AG04449 (cell line): ENCODE results near the gene RASAL3.

ENCODE experiments used
- CTCF ChIA-PET: fragments of 350-600 bp; formaldehyde crosslinking; extraction: SDS; loops from one replicate; lab custom pipeline; 2021; ENCODE audit warnings: antibody characterized with exemption; lab: Yijun Ruan, JAX
- POLR2A ChIA-PET: fragments of 400-600, 350-600 bp; formaldehyde crosslinking; extraction: SDS; loops from one replicate; lab custom pipeline; 2020; ENCODE audit warnings: antibody characterized with exemption, inconsistent platforms; lab: Yijun Ruan, JAX
- DNase-seq: peaks from one replicate; pipeline ENCODE4 v3.0.0-alpha.2; 2010; ENCODE audit warnings: low read depth, low spot score
- H3K4me3 ChIP-seq: 2 replicates; pipeline ENCODE4 v1.5.1; 2011; ENCODE audit warnings: low read depth, mild to moderate bottlenecking, control low read depth, low read length
- TF ChIP-seq, protein P1 (sequence below): IDR thresholded peaks from one replicate; pipeline ENCODE4 v1.5.1; 2011; ENCODE audit warnings: mild to moderate bottlenecking, moderate library complexity, low read length, control low read depth, inconsistent platforms; ENCODE audit not compliant: insufficient read depth; ENCODE audit errors: missing control alignments

The RASAL3 gene

DNA sequence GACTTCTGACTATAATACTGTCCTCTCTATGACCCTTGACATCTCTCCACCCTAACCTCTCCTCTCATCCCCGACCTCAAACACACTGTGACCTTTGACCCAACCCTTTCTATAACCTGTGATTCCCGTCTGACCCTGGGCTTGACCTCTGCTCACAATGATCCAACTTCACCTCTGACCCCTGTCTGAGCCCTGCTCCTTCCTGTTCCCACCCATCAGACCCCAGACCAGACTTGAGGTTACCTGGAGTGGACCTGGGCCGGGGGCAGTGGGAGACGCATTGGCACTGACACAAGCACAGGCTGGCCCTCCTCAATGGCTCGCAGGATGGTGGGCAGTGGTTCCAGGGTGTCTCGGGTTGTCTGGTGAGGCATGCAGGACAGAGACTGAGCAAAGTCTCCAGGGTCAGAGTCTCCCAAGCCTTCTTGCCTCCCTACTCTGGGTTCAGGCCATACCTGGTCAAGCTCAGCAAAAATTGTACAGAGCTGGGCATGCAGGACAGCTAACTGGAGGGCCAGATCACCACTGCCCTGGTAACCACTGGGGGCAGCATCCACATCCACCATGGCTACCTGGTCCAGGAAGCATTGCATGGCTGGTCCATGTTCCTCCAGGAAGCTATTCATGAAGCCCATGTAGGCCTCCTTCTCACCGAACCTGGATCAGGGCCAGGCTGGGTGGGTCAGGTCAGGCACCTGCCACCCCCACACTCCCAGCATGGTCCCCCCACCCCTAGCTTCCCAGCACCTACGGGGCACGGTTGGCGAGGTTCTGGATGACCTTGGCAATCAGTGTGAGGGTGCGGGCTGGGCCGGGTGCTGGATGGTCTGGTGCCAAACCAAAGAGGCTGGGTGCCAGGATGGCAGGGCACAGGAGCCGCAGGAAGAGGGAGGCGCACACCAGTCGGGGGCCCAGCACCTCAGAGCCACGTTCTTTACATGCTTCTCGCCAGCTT lies 10.2 kb downstream of the RASAL3 start:
- ChIA-PET POLR2A (no interaction called here), CTCF (interaction anchor here (0.7 to 1.3 kb wide), 4 partner anchors 9 to 102 kb away, joined by 3 read pairs; no protein-coding TSS in a partner anchor)
- DNase-seq, result no peak
- H3K4me3 ChIP-seq, result no peak overlapping the region
- TF ChIP-seq, protein P1, sequence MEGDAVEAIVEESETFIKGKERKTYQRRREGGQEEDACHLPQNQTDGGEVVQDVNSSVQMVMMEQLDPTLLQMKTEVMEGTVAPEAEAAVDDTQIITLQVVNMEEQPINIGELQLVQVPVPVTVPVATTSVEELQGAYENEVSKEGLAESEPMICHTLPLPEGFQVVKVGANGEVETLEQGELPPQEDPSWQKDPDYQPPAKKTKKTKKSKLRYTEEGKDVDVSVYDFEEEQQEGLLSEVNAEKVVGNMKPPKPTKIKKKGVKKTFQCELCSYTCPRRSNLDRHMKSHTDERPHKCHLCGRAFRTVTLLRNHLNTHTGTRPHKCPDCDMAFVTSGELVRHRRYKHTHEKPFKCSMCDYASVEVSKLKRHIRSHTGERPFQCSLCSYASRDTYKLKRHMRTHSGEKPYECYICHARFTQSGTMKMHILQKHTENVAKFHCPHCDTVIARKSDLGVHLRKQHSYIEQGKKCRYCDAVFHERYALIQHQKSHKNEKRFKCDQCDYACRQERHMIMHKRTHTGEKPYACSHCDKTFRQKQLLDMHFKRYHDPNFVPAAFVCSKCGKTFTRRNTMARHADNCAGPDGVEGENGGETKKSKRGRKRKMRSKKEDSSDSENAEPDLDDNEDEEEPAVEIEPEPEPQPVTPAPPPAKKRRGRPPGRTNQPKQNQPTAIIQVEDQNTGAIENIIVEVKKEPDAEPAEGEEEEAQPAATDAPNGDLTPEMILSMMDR, result peak; percentile 29

DNA sequence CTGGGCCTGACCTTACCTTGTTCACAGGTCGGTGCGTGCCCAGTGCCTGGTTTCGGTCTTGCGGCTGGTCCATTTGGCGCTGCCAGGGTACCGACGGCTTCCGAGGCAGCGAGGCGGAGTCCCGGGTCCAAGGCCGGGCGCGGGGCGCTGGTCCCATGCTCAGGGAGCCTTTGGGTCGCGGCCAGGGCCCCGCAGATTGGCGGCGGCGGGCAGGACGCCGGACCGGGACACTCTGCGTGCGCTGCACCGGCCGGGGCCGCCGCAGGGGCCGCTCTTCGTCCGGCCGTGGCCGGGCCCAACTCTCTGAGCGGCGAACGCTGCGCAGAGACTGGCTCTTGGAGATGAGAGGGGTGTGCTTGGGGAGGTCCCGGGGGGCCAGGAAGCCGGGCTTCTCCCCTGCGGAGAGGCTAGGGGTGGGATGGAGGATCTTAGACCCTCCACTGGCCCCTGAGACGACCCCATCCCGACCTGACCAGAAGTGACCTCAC lies 11.2 kb downstream of the RASAL3 start:
- no peak for DNase-seq
- peak overlapping the region; percentile 49 for H3K4me3 ChIP-seq
- ChIA-PET CTCF (interaction anchor here (0.7 to 1.6 kb wide), 3 partner anchors 12 to 103 kb away, joined by 3 to 6 read pairs (median 4); partner anchors contain the start of gene AKAP8L), POLR2A (interaction anchor here (1.1 kb wide), 1 partner anchor 34 kb away, joined by 6 read pairs; the partner anchor contains the start of gene AKAP8L)
- TF ChIP-seq, protein P1, result peak; percentile 14

DNA sequence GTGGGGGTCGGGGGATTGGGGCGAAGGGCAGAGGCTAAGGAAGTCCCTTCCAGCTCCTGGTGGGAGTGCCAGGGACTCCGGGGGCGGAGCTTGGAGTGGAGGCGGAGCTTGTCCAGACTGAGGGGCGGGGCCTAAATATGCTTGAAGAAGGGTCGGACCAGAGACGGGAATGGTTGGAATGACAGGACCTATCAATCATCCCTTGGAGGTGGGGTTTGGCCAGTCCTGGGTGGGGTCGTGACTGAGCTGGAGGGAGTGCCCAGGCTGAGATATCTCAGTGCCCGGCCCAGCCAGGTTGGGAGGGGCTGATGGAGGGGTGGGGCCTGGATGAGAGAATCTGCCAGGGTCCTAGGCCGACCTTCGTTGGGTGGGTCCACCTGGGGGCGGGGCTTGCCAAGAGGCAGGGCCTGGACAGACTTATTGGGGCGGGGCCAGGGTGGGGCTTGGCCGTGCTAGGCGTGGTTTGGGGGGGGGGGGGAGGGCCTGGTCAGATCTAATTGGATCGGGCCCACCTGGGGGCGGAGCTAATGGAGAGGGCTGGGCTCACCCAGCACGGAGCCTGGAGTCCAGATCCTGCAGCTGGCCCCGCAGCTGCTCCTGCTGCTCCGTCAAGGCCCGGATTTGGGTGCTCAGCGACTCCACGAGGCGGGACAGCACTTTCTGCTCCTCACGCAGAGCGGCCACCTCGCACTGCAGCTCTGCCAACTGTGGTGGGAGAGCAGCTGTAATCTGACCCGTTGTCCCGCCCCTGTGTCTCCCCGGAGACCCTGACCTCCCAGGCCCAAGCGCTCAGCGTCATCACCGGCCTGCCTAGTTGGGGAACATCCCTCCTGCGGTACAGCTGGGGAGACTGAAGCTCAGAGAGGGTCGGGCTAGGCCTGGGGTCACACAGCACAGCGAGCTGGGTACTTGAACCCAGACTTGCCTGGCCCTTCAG lies 12.0 kb downstream of the RASAL3 start:
- POLR2A ChIA-PET, result interaction anchor here (0.6 to 1.1 kb wide), 3 partner anchors 20 to 257 kb away, joined by 3 to 6 read pairs (median 3); partner anchors contain the start of gene AKAP8L
- TF ChIP-seq, protein P1, result no peak
- peak overlapping the region; percentile 49 for H3K4me3 ChIP-seq
- CTCF ChIA-PET, result interaction anchor here (1.2 to 1.6 kb wide), 3 partner anchors 13 to 33 kb away, joined by 4 to 6 read pairs (median 4); partner anchors contain the start of gene AKAP8L
- DNase-seq, result no peak

DNA sequence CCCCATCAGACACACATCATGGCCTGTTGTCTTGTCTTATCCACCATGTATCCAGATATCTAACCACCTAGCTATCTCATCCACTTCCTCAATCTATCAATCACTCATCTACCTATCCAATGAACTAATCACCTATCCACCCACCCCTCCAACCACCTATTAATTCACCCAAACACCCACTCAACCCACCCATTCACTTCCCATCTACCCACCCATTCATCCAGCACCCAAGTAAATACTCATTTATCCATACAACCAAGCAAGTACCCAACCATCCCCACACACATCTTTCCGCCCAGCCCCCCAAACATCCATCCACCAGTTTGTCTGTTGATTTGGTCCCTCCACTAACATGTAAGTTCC lies 13.8 kb downstream of the RASAL3 start:
- POLR2A ChIA-PET, result no interaction called here
- CTCF ChIA-PET, result no interaction called here
- no peak overlapping the region for H3K4me3 ChIP-seq
- TF ChIP-seq, protein P1, result no peak
- no peak for DNase-seq

DNA sequence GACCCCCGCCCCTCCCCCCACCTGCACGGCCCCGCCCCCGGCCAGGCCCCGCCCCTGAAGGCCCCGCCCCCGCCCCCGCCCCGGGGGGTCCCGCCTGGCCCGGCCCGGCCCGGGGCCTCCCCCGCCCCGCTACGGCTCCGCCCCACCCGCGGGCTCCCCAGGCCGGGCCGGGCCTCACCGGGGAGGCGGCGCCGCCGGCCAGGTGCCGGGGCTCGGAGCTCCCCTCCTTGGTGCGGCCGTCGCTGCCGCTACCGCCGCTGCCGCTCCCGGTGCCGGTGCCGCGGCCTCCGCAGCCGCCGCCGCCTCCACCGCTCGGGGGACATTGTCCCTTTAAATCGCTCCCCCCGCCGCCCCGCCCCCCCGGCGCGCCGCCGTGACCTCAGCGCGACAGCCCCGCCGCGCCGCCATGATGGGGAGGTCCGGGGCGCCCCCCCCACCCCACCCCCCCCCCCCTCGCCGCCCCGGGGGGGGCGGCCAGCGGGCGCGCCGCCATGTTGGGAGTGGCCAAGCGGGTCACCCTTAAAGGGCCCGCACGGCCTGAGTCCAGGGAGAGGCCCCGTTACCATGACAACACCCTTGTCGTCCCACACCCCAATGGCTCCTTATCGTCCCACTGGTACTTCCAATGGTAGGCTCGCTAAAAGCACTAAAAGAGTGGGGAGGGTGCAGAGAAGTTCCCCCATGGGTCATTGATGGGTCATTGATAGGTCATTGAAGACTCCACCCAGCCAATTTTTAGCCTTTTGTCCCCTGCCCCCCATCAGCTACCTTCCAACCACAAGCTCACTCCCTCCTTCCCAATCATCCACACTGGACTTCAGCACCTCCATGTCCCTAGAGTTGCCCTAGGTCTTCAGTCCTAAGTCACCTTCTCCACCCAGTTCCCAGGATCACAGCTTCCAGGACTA lies 14.5 kb downstream of the RASAL3 start, which contains the start of gene WIZ:
Gene WIZ, minus strand, starts transcription at position 337 of the 908 bp plus-strand sequence. CDS start 1,649 bp downstream, outside the sequence.
- ChIA-PET CTCF (no interaction called here), POLR2A (no interaction called here)
- H3K4me3 ChIP-seq, result peak within 1 kb of the TSS; percentile 70
- TF ChIP-seq, protein P1, result no peak
- DNase-seq, result no peak
